ENCODE measurements around the gene FBXL13. TPM values are rescaled to one million over a fixed set of nuclear protein-coding genes. Genes with fewer than 3 reads are reported as not detected.
"Not testable (repeated sequence)": the region's sequence is repeated elsewhere in the genome, so short reads cannot be mapped to it uniquely, and the experiment has no call there.

The FBXL13 gene
- total RNA-seq, 4 donors from 2014 or later, result 0.35 to 2.6 (median 1.3) TPM; not detected in 1

GRCh38 chr7:103031024-103031423 lies 43.6 kb downstream of the FBXL13 start:
- Histone ChIP-seq H3K4me1 (no peaks in the 10 kb centered on the region), H3K4me3 (no peak overlapping the region), H3K27me3 (no peaks in the 10 kb centered on the region), H3K9me3 (no peaks in the 10 kb centered on the region), H3K36me3 (no peaks in the 10 kb centered on the region), H3K27ac (no peak overlapping the region)
- no peak for DNase-seq
- TF ChIP-seq CTCF (IDR thresholded peaks at IDR 0.05) (no peak), POLR2A (IDR thresholded peaks at IDR 0.05) (no peak)

- H3K27me3 ChIP-seq, result no peaks in the 10 kb centered on the region
Measured at GRCh38 chr7:103025341-103025740, 49.3 kb downstream of the FBXL13 start.

GRCh38 chr7:103023578-103023977 lies 51.0 kb downstream of the FBXL13 start:
- not testable (repeated sequence) for H3K4me3 ChIP-seq, H3K27ac ChIP-seq, H3K27me3 ChIP-seq, H3K36me3 ChIP-seq, DNase-seq, H3K4me1 ChIP-seq, H3K9me3 ChIP-seq

More at GRCh38 chr7:103025341-103025740, 49.3 kb downstream of the FBXL13 start:
- no peak for DNase-seq
- Histone ChIP-seq H3K36me3 (no peaks in the 10 kb centered on the region), H3K4me3 (no peak overlapping the region), H3K27ac (no peak overlapping the region), H3K9me3 (no peaks in the 10 kb centered on the region), H3K4me1 (no peaks in the 10 kb centered on the region)
- no peak for TF ChIP-seq CTCF (IDR thresholded peaks at IDR 0.05)
- no peak for TF ChIP-seq POLR2A (IDR thresholded peaks at IDR 0.05)

- H3K27ac ChIP-seq, H3K9me3 ChIP-seq, H3K27me3 ChIP-seq, H3K4me1 ChIP-seq, H3K4me3 ChIP-seq, H3K36me3 ChIP-seq, DNase-seq: not testable (repeated sequence)
Measured at GRCh38 chr7:103021490-103021889, 53.1 kb downstream of the FBXL13 start.

GRCh38 chr7:103020876-103021275 lies 53.7 kb downstream of the FBXL13 start:
- not testable (repeated sequence) for DNase-seq, H3K27me3 ChIP-seq, H3K36me3 ChIP-seq, H3K4me3 ChIP-seq, H3K4me1 ChIP-seq, H3K9me3 ChIP-seq, H3K27ac ChIP-seq

- not testable (repeated sequence) for H3K4me1 ChIP-seq, H3K27ac ChIP-seq, H3K27me3 ChIP-seq, H3K36me3 ChIP-seq, H3K9me3 ChIP-seq, H3K4me3 ChIP-seq, DNase-seq
Measured at GRCh38 chr7:103018295-103018694, 56.3 kb downstream of the FBXL13 start.

- H3K36me3 ChIP-seq, result no peaks in the 10 kb centered on the region
- H3K4me3 ChIP-seq, result no peak overlapping the region
- no peaks in the 10 kb centered on the region for H3K9me3 ChIP-seq
- no peaks in the 10 kb centered on the region for H3K27me3 ChIP-seq
- H3K4me1 ChIP-seq, result peaks cover 0 to 4% (median 2%) of the 10 kb centered on the region in 4 donors
- no peak overlapping the region for H3K27ac ChIP-seq
- no peak for DNase-seq
- TF ChIP-seq POLR2A (IDR thresholded peaks at IDR 0.05), result no peak
- TF ChIP-seq CTCF (IDR thresholded peaks at IDR 0.05), result no peak
Measured at GRCh38 chr7:103011650-103012049, 62.9 kb downstream of the FBXL13 start.

GRCh38 chr7:103010211-103010610 lies 64.4 kb downstream of the FBXL13 start:
- Histone ChIP-seq H3K36me3 (no peaks in the 10 kb centered on the region), H3K4me3 (no peak overlapping the region), H3K27me3 (no peaks in the 10 kb centered on the region), H3K27ac (peak overlapping the region in 1 of 4 donors; percentile 63), H3K9me3 (no peaks in the 10 kb centered on the region), H3K4me1 (peaks cover 0 to 4% (median 2%) of the 10 kb centered on the region in 4 donors)
- peak in 1 of 3 donors; percentile 28 for DNase-seq
- no peak for TF ChIP-seq CTCF (IDR thresholded peaks at IDR 0.05)
- TF ChIP-seq POLR2A (IDR thresholded peaks at IDR 0.05), result no peak
